GM23338 (cell line): ENCODE data around the gene GNPTG. TPM values are rescaled to one million over a fixed set of nuclear protein-coding genes. Genes with fewer than 3 reads are reported as not detected.

Source experiments
- ATAC-seq: fragments of 200-7000 bp; cut with Tn5 transposase; 3 replicates; pipeline ENCODE4 v1.9.1; 2020
- DNase-seq: peaks from one replicate; pipeline ENCODE4 v3.0.0-alpha.2; 2015; ENCODE audit warnings: low spot score
- H2AFZ ChIP-seq: fragments of 200-600 bp; sonication (generic); 2 replicates; pipeline ENCODE4 v1.8.0; 2016; ENCODE audit warnings: antibody characterized with exemption, mild to moderate bottlenecking, moderate library complexity
- H3F3A ChIP-seq: fragments of 200-600 bp; sonication (generic); replicated peaks from 2 replicates; pipeline ENCODE4 v1.8.0; 2017; ENCODE audit warnings: antibody characterized with exemption, mixed run types, low read depth
- H3K27ac ChIP-seq: fragments of 200-600 bp; sonication (generic); 2 replicates; pipeline ENCODE4 v1.6.1; 2016; ENCODE audit warnings: low read depth
- H3K27me3 ChIP-seq: fragments of 200-600 bp; sonication (generic); 2 replicates; pipeline ENCODE4 v1.8.0; 2016; ENCODE audit warnings: mild to moderate bottlenecking, mixed run types, moderate library complexity; ENCODE audit not compliant: insufficient read depth
- H3K36me3 ChIP-seq: fragments of 200-600 bp; sonication (generic); 2 replicates; pipeline ENCODE4 v1.8.0; 2016; ENCODE audit warnings: mild to moderate bottlenecking; ENCODE audit not compliant: insufficient read depth
- H3K4me1 ChIP-seq: fragments of 200-600 bp; sonication (generic); 2 replicates; pipeline ENCODE4 v1.8.0; 2016; ENCODE audit warnings: mild to moderate bottlenecking, moderate library complexity; ENCODE audit not compliant: insufficient read depth
- H3K4me2 ChIP-seq: fragments of 200-600 bp; sonication (generic); 2 replicates; pipeline ENCODE4 v1.7.1; 2017; ENCODE audit warnings: mixed run types
- H3K4me3 ChIP-seq: fragments of 200-600 bp; sonication (generic); 2 replicates; pipeline ENCODE4 v1.6.1; 2016; ENCODE audit warnings: mixed run types
- H3K79me2 ChIP-seq: fragments of 200-600 bp; sonication (generic); replicated peaks from 2 replicates; pipeline ENCODE4 v1.8.0; 2017; ENCODE audit warnings: mild to moderate bottlenecking; ENCODE audit not compliant: insufficient read depth
- H3K9me2 ChIP-seq: fragments of 200-600 bp; sonication (generic); 2 replicates; pipeline ENCODE4 v1.8.0; 2017; ENCODE audit not compliant: insufficient read depth
- H4K20me1 ChIP-seq: fragments of 200-600 bp; sonication (generic); replicated peaks from 2 replicates; pipeline ENCODE4 v1.8.0; 2017; ENCODE audit warnings: mild to moderate bottlenecking; ENCODE audit not compliant: insufficient read depth
- H3K27ac Mint-ChIP-seq: 2 replicates; pipeline ENCODE4 v1.8.0; 2020; ENCODE audit warnings: inconsistent platforms, mild to moderate bottlenecking, moderate library complexity, mixed read lengths
- H3K27me3 Mint-ChIP-seq: 3 replicates; pipeline ENCODE4 v1.8.0; 2022; ENCODE audit warnings: low read depth, mild to moderate bottlenecking, moderate library complexity, mixed read lengths, inconsistent platforms; ENCODE audit not compliant: insufficient read depth, poor library complexity
- H3K36me3 Mint-ChIP-seq: 3 replicates; pipeline ENCODE4 v1.8.0; 2021; ENCODE audit warnings: low read depth, mild to moderate bottlenecking, inconsistent platforms, moderate library complexity, mixed read lengths
- H3K4me1 Mint-ChIP-seq: 3 replicates; pipeline ENCODE4 v1.8.0; 2020; ENCODE audit warnings: mild to moderate bottlenecking, inconsistent platforms, mixed read lengths
- H3K4me3 Mint-ChIP-seq: 3 replicates; pipeline ENCODE4 v1.8.0; 2021; ENCODE audit warnings: moderate library complexity, mild to moderate bottlenecking, inconsistent platforms, mixed read lengths
- H3K9me3 Mint-ChIP-seq: 3 replicates; pipeline ENCODE4 v1.8.0; 2020; ENCODE audit warnings: moderate library complexity, mild to moderate bottlenecking, inconsistent platforms, mixed read lengths
- CREB1 ChIP-seq: fragments of 250-450 bp; sonication (Bioruptor Pico); IDR thresholded peaks from 2 replicates; pipeline ENCODE4 v1.5.0; 2020; ENCODE audit warnings: low read depth, mild to moderate bottlenecking, moderate library complexity
- JUNB ChIP-seq: IDR thresholded peaks from one replicate; pipeline ENCODE4 v1.6.1; 2016; ENCODE audit warnings: antibody characterized with exemption; ENCODE audit not compliant: unreplicated experiment
- NANOG ChIP-seq: IDR thresholded peaks from 2 replicates; pipeline ENCODE4 v1.6.1; 2016; ENCODE audit warnings: antibody characterized with exemption, borderline replicate concordance
- POLR2AphosphoS5 ChIP-seq: IDR thresholded peaks from 2 replicates; pipeline ENCODE4 v1.6.1; 2016; ENCODE audit warnings: antibody characterized with exemption, low read depth
- ZNF114 ChIP-seq: fragments of 250-450 bp; sonication (Bioruptor Pico); IDR thresholded peaks from 2 replicates; pipeline ENCODE4 v1.5.0; 2020; ENCODE audit warnings: mild to moderate bottlenecking, moderate library complexity
- ZNF331 ChIP-seq: fragments of 250-450 bp; sonication (Bioruptor Pico); IDR thresholded peaks from 2 replicates; pipeline ENCODE4 v1.5.0; 2020; ENCODE audit warnings: low read depth, mild to moderate bottlenecking, moderate library complexity
- polyA plus RNA-seq: library from polyadenylated mRNA; unstranded; fragments of >200 nt; fragmentation: Nextera tagmentation; extraction: Ambion mirVana; gene quantifications from 2 replicates; pipeline ENCODE4 v1.2.1, GENCODE V29; 2016
- total RNA-seq: library from RNA; depleted of rRNA; stranded (reverse); fragments of >200 nt; shearing (Covaris generic); gene quantifications from 2 replicates; pipeline ENCODE4 v1.2.3, GENCODE V29; 2014
- TF ChIP-seq, protein P1 (sequence below), 2 experiments: fragments of 200-600 bp in 1 of 2; sonication (generic) in 1 of 2; conservative IDR thresholded peaks; 2 replicates each; pipeline versions ENCODE4 v1.5.1 to v1.6.1; 2016 to 2017; ENCODE audit warnings: antibody characterized with exemption in 2 of 2, low read depth in 2 of 2, mild to moderate bottlenecking in 2 of 2, moderate library complexity in 1 of 2
- TF ChIP-seq, protein P2 (sequence below): fragments of 250-450 bp; sonication (Bioruptor Pico); IDR thresholded peaks from 2 replicates; pipeline ENCODE4 v1.5.0; 2020; ENCODE audit warnings: mild to moderate bottlenecking, moderate library complexity

Gene GNPTG
- total and polyA plus RNA-seq, 2 experiments from 2014 or later: 23.3 to 41.0 TPM

- Histone ChIP-seq H3F3A (peaks cover 1% of the 10 kb centered on the region), H3K36me3 (no peaks in the 10 kb centered on the region), H3K79me2 (peaks cover 44% of the 10 kb centered on the region), H4K20me1 (peaks cover 39% of the 10 kb centered on the region), H3K27ac (peak within 1 kb of the TSS; percentile 95), H3K4me3 (peak within 1 kb of the TSS; percentile 99), H3K27me3 (no peaks in the 10 kb centered on the region), H2AFZ (peak within 1 kb of the TSS; percentile 87; the same call in 1 of the 2 replicates), H3K4me2 (peak within 1 kb of the TSS; percentile 99), H3K4me1 (peaks cover 9% of the 10 kb centered on the region; the same call in 1 of the 2 replicates), H3K9me2 (no peaks in the 10 kb centered on the region)
- Mint-ChIP-seq H3K27me3 (peaks cover 27% of the 10 kb centered on the region), H3K4me1 (peaks cover 5% of the 10 kb centered on the region), H3K36me3 (peaks cover 20% of the 10 kb centered on the region), H3K9me3 (no peaks in the 10 kb centered on the region; the same call in 2 of the 3 replicates), H3K27ac (peak within 1 kb of the TSS; percentile 100), H3K4me3 (peak within 1 kb of the TSS; percentile 96)
- ATAC-seq (peak; percentile 85), DNase-seq (peak; percentile 96)
- no peak for TF ChIP-seq NANOG
- peak; percentile 91 for TF ChIP-seq JUNB
- TF ChIP-seq POLR2AphosphoS5: peak; percentile 48
- peak; percentile 94 for TF ChIP-seq CREB1 (CRISPR knock-in tag)
These were observed 42.5 kb upstream of the GNPTG start, which contains the start of gene UBE2I for GRCh38 chr16:1308977-1309885. TSS of gene UBE2I (plus strand) at chr16:1309636. CDS start at chr16:1314031, 4,395 bp downstream.

- Histone ChIP-seq H3F3A (no peaks in the 10 kb centered on the region), H3K27ac (0 out of 2 replicates have a peak overlapping the region, but pooled peaks have one; percentile 45)
- peaks cover 28% of the 10 kb centered on the region for H3K36me3 Mint-ChIP-seq
- TF ChIP-seq, protein P1, sequence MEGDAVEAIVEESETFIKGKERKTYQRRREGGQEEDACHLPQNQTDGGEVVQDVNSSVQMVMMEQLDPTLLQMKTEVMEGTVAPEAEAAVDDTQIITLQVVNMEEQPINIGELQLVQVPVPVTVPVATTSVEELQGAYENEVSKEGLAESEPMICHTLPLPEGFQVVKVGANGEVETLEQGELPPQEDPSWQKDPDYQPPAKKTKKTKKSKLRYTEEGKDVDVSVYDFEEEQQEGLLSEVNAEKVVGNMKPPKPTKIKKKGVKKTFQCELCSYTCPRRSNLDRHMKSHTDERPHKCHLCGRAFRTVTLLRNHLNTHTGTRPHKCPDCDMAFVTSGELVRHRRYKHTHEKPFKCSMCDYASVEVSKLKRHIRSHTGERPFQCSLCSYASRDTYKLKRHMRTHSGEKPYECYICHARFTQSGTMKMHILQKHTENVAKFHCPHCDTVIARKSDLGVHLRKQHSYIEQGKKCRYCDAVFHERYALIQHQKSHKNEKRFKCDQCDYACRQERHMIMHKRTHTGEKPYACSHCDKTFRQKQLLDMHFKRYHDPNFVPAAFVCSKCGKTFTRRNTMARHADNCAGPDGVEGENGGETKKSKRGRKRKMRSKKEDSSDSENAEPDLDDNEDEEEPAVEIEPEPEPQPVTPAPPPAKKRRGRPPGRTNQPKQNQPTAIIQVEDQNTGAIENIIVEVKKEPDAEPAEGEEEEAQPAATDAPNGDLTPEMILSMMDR (conservative IDR thresholded peaks at IDR 0.05; ENCODE audit: low read depth in 2 of 2): no peak
- no peak for TF ChIP-seq CREB1 (CRISPR knock-in tag)
- TF ChIP-seq NANOG: no peak
- TF ChIP-seq, protein P2, sequence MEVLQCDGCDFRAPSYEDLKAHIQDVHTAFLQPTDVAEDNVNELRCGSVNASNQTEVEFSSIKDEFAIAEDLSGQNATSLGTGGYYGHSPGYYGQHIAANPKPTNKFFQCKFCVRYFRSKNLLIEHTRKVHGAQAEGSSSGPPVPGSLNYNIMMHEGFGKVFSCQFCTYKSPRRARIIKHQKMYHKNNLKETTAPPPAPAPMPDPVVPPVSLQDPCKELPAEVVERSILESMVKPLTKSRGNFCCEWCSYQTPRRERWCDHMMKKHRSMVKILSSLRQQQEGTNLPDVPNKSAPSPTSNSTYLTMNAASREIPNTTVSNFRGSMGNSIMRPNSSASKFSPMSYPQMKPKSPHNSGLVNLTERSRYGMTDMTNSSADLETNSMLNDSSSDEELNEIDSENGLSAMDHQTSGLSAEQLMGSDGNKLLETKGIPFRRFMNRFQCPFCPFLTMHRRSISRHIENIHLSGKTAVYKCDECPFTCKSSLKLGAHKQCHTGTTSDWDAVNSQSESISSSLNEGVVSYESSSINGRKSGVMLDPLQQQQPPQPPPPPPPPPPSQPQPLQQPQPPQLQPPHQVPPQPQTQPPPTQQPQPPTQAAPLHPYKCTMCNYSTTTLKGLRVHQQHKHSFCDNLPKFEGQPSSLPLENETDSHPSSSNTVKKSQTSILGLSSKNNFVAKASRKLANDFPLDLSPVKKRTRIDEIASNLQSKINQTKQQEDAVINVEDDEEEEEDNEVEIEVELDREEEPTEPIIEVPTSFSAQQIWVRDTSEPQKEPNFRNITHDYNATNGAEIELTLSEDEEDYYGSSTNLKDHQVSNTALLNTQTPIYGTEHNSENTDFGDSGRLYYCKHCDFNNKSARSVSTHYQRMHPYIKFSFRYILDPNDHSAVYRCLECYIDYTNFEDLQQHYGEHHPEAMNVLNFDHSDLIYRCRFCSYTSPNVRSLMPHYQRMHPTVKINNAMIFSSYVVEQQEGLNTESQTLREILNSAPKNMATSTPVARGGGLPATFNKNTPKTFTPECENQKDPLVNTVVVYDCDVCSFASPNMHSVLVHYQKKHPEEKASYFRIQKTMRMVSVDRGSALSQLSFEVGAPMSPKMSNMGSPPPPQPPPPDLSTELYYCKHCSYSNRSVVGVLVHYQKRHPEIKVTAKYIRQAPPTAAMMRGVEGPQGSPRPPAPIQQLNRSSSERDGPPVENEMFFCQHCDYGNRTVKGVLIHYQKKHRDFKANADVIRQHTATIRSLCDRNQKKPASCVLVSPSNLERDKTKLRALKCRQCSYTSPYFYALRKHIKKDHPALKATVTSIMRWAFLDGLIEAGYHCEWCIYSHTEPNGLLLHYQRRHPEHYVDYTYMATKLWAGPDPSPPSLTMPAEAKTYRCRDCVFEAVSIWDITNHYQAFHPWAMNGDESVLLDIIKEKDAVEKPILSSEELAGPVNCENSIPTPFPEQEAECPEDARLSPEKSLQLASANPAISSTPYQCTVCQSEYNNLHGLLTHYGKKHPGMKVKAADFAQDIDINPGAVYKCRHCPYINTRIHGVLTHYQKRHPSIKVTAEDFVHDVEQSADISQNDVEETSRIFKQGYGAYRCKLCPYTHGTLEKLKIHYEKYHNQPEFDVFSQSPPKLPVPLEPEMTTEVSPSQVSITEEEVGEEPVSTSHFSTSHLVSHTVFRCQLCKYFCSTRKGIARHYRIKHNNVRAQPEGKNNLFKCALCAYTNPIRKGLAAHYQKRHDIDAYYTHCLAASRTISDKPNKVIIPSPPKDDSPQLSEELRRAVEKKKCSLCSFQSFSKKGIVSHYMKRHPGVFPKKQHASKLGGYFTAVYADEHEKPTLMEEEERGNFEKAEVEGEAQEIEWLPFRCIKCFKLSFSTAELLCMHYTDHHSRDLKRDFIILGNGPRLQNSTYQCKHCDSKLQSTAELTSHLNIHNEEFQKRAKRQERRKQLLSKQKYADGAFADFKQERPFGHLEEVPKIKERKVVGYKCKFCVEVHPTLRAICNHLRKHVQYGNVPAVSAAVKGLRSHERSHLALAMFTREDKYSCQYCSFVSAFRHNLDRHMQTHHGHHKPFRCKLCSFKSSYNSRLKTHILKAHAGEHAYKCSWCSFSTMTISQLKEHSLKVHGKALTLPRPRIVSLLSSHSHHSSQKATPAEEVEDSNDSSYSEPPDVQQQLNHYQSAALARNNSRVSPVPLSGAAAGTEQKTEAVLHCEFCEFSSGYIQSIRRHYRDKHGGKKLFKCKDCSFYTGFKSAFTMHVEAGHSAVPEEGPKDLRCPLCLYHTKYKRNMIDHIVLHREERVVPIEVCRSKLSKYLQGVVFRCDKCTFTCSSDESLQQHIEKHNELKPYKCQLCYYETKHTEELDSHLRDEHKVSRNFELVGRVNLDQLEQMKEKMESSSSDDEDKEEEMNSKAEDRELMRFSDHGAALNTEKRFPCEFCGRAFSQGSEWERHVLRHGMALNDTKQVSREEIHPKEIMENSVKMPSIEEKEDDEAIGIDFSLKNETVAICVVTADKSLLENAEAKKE (CRISPR knock-in tag): no peak
- no peak for TF ChIP-seq POLR2AphosphoS5
- TF ChIP-seq ZNF114: no peak
- no peak for TF ChIP-seq ZNF331 (CRISPR knock-in tag)
These were observed 41.6 kb upstream of the GNPTG start for GRCh38 chr16:1309888-1310831.

More at GRCh38 chr16:1309888-1310831, 41.6 kb upstream of the GNPTG start:
- Histone ChIP-seq H3K9me2 (no peaks in the 10 kb centered on the region), H3K79me2 (peaks cover 54% of the 10 kb centered on the region), H3K4me1 (peaks cover 7% of the 10 kb centered on the region; the same call in 1 of the 2 replicates), H3K27me3 (no peaks in the 10 kb centered on the region), H3K4me3 (peak overlapping the region; percentile 99), H4K20me1 (peaks cover 39% of the 10 kb centered on the region), H3K4me2 (peak overlapping the region; percentile 99), H2AFZ (no peak overlapping the region), H3K36me3 (0 out of 2 replicates have a peak, but pooled peaks cover 4% of the 10 kb centered on the region)
- peaks cover 4% of the 10 kb centered on the region; the same call in 2 of the 3 replicates for H3K4me1 Mint-ChIP-seq
- H3K9me3 Mint-ChIP-seq: no peaks in the 10 kb centered on the region; the same call in 2 of the 3 replicates
- H3K27ac Mint-ChIP-seq: peak overlapping the region; percentile 96
- H3K4me3 Mint-ChIP-seq: peak overlapping the region; percentile 96
- ATAC-seq: no peak
- peaks cover 21% of the 10 kb centered on the region for H3K27me3 Mint-ChIP-seq
- DNase-seq: no peak
